HCT116 (cell line): ENCODE data around the gene PRMT2. TPM values are rescaled to one million over a fixed set of nuclear protein-coding genes. Genes with fewer than 3 reads are reported as not detected.

Source experiments
- ATAC-seq: fragments of 200-7000 bp; cut with Tn5 transposase; 2 replicates; pipeline ENCODE4 v1.9.1; 2020; ENCODE audit warnings: mild to moderate bottlenecking, moderate library complexity
- BruUV-seq: library from RNA; stranded (reverse); fragments of 400-500 nt; replicated peaks from 2 replicates; lab custom pipeline; 2021; lab: Mats Ljungman, UMichigan
- CTCF ChIA-PET: fragments of 300-600 bp; sonication (Branson Sonifier 250); formaldehyde crosslinking; loops from one replicate; lab custom pipeline; 2021; ENCODE audit warnings: antibody characterized with exemption; lab: Charles Lee
- POLR2A ChIA-PET: fragments of 300-600, 350-600 bp; sonication (Branson Sonifier 250); formaldehyde crosslinking; loops from one replicate; lab custom pipeline; 2021; ENCODE audit warnings: antibody characterized with exemption; lab: Charles Lee
- RAD21 ChIA-PET, 2 experiments: fragments of 300-600 bp; sonication (Branson Sonifier 250); formaldehyde crosslinking; loops; one replicate each; lab custom pipeline; 2023; ENCODE audit warnings: low total read pairs in 2 of 2; ENCODE audit not compliant: uncharacterized antibody in 2 of 2, unreplicated experiment in 2 of 2, low non-redundant PET in 1 of 2; lab: Charles Lee
- DNase-seq: peaks from one replicate; pipeline ENCODE4 v3.0.0-alpha.2; 2010; ENCODE audit warnings: low read depth, low spot score
- H2AFZ ChIP-seq: fragments of 200-600 bp; shearing (Covaris generic), sonication (generic); 2 replicates; pipeline ENCODE4 v1.6.1; 2017; ENCODE audit warnings: low read depth, mixed run types, mixed read lengths, antibody characterized with exemption, low read length; ENCODE audit not compliant: poor library complexity, severe bottlenecking
- H3K27ac ChIP-seq: 2 replicates; pipeline ENCODE4 v1.5.1; 2012; ENCODE audit warnings: low read depth, low read length
- H3K27me3 ChIP-seq: fragments of 200-600 bp; sonication (generic); 2 replicates; pipeline ENCODE4 v1.6.1; 2016; ENCODE audit warnings: mixed run types, low read length, mixed read lengths; ENCODE audit not compliant: insufficient read depth
- H3K36me3 ChIP-seq, 2 experiments: fragments of 200-500 bp in 1 of 2; fragments of 200-600 bp in 1 of 2; sonication (Bioruptor generic) in 1 of 2; sonication (generic) in 1 of 2; 2 replicates each; pipeline versions ENCODE4 v1.5.1 to v1.6.1; 2014 to 2016; ENCODE audit warnings: low read length in 2 of 2, inconsistent platforms in 1 of 2, mixed read lengths in 1 of 2, mixed run types in 1 of 2; ENCODE audit not compliant: insufficient read depth in 2 of 2, control insufficient read depth in 1 of 2
- H3K4me1 ChIP-seq, 2 experiments: fragments of 200-600 bp in 1 of 2; sonication (generic) in 1 of 2; 2 replicates each; pipeline versions ENCODE4 v1.5.1 to v1.6.1; 2012 to 2017; ENCODE audit warnings: low read length in 2 of 2, inconsistent platforms in 1 of 2, mild to moderate bottlenecking in 1 of 2, mixed read lengths in 1 of 2, mixed run types in 1 of 2, moderate library complexity in 1 of 2; ENCODE audit not compliant: insufficient read depth in 2 of 2, control insufficient read depth in 1 of 2
- H3K4me2 ChIP-seq: fragments of 200-600 bp; sonication (generic); 2 replicates; pipeline ENCODE4 v1.6.1; 2017; ENCODE audit warnings: mixed run types, low read length, mixed read lengths
- H3K4me3 ChIP-seq, 2 experiments: fragments of 200-600 bp in 1 of 2; sonication (generic) in 1 of 2; replicated peaks in 1 of 2; 2 replicates each; pipeline ENCODE4 v1.5.1; 2011 to 2016; ENCODE audit warnings: low read length in 2 of 2, control low read depth in 1 of 2, low read depth in 1 of 2, mild to moderate bottlenecking in 1 of 2, mixed read lengths in 1 of 2, mixed run types in 1 of 2
- H3K79me2 ChIP-seq: fragments of 200-600 bp; sonication (generic); 2 replicates; pipeline ENCODE4 v1.6.1; 2017; ENCODE audit warnings: mild to moderate bottlenecking, mixed run types, low read length, moderate library complexity, mixed read lengths; ENCODE audit not compliant: insufficient read depth
- H3K9ac ChIP-seq: fragments of 200-600 bp; sonication (generic); 2 replicates; pipeline ENCODE4 v1.6.1; 2016; ENCODE audit warnings: low read length, mixed read lengths
- H3K9me2 ChIP-seq: fragments of 200-600 bp; sonication (generic), shearing (Covaris generic); 2 replicates; pipeline ENCODE4 v1.6.1; 2017; ENCODE audit warnings: mixed run types, mild to moderate bottlenecking, moderate library complexity; ENCODE audit not compliant: insufficient read depth
- H3K9me3 ChIP-seq, 2 experiments: fragments of 200-500 bp in 1 of 2; fragments of 200-600 bp in 1 of 2; sonication (Bioruptor generic) in 1 of 2; sonication (generic) in 1 of 2; 2 replicates each; pipeline ENCODE4 v1.6.1; 2014 to 2017; ENCODE audit warnings: low read length in 2 of 2, mixed read lengths in 2 of 2, inconsistent platforms in 1 of 2, low read depth in 1 of 2, mild to moderate bottlenecking in 1 of 2, mixed run types in 1 of 2, moderate library complexity in 1 of 2; ENCODE audit not compliant: control insufficient read depth in 1 of 2, insufficient read depth in 1 of 2
- H4K20me1 ChIP-seq: fragments of 200-600 bp; sonication (generic), shearing (Covaris generic); 2 replicates; pipeline ENCODE4 v1.6.1; 2017; ENCODE audit warnings: mixed run types, mild to moderate bottlenecking, moderate library complexity; ENCODE audit not compliant: insufficient read depth
- CBX3 ChIP-seq: IDR thresholded peaks from 2 replicates; pipeline ENCODE4 v1.6.1; 2012; ENCODE audit warnings: low read depth
- EGR1 ChIP-seq: IDR thresholded peaks from 2 replicates; pipeline ENCODE4 v1.6.1; 2012; ENCODE audit warnings: low read depth
- ELF1 ChIP-seq: IDR thresholded peaks from 2 replicates; pipeline ENCODE4 v1.6.1; 2012; ENCODE audit warnings: low read depth, borderline replicate concordance
- EZH2phosphoT487 ChIP-seq: fragments of 200-600 bp; IDR thresholded peaks from 2 replicates; pipeline ENCODE4 v1.6.1; 2018; ENCODE audit warnings: antibody characterized with exemption, borderline replicate concordance
- JUND ChIP-seq: IDR thresholded peaks from 2 replicates; pipeline ENCODE4 v1.6.1; 2012
- MAX ChIP-seq: IDR thresholded peaks from 2 replicates; pipeline ENCODE4 v1.6.1; 2012
- POLR2A ChIP-seq: IDR thresholded peaks from 2 replicates; pipeline ENCODE4 v1.7.0; 2011; ENCODE audit warnings: borderline replicate concordance; ENCODE audit not compliant: insufficient read depth, insufficient read length; ENCODE audit errors: extremely low read depth
- SRF ChIP-seq: IDR thresholded peaks from 2 replicates; pipeline ENCODE4 v1.6.1; 2012; ENCODE audit warnings: low read depth
- TCF7L2 ChIP-seq: IDR thresholded peaks from 2 replicates; pipeline ENCODE4 v1.7.0; 2011; ENCODE audit warnings: borderline replicate concordance, inconsistent platforms; ENCODE audit not compliant: insufficient read depth, insufficient read length; ENCODE audit errors: extremely low read depth
- YY1 ChIP-seq: IDR thresholded peaks from 2 replicates; pipeline ENCODE4 v1.6.1; 2011; ENCODE audit warnings: low read length, low read depth, moderate library complexity, mild to moderate bottlenecking; ENCODE audit not compliant: insufficient replicate concordance; ENCODE audit errors: extremely low read depth
- ZBTB33 ChIP-seq: IDR thresholded peaks from 2 replicates; pipeline ENCODE4 v1.6.1; 2011; ENCODE audit warnings: mild to moderate bottlenecking, low read length, moderate library complexity; ENCODE audit not compliant: insufficient replicate concordance; ENCODE audit errors: extremely low read depth
- intact Hi-C: fragments of 100-400 bp; cut with micrococcal nuclease; formaldehyde crosslinking; loops from 2 replicates; pipeline ENCODE4 v1.10.0; 2022
- total RNA-seq: library from RNA; stranded (reverse); gene quantifications from one replicate; pipeline ENCODE4 v1.2.1, GENCODE V29; 2021; ENCODE audit not compliant: unreplicated experiment

PRMT2 gene
- total RNA-seq, 1 experiment from 2014 or later, result 59.1 TPM

GRCh38 chr21:46619846-46620245 lies 15.6 kb upstream of the PRMT2 start:
- Histone ChIP-seq H3K4me1 (no peaks in the 10 kb centered on the region), H3K9me2 (no peaks in the 10 kb centered on the region), H3K79me2 (no peaks in the 10 kb centered on the region), H2AFZ (no peak overlapping the region), H3K9me3 (no peaks in the 10 kb centered on the region; a peak in 1 of 4 replicates), H3K4me2 (no peak overlapping the region), H3K9ac (no peak overlapping the region), H3K36me3 (no peaks in the 10 kb centered on the region), H4K20me1 (no peaks in the 10 kb centered on the region), H3K4me3 (no peak overlapping the region), H3K27ac (no peak overlapping the region), H3K27me3 (no peaks in the 10 kb centered on the region)
- TF ChIP-seq JUND, result no peak
- no peak for TF ChIP-seq SRF
- no peak for TF ChIP-seq TCF7L2
- TF ChIP-seq EZH2phosphoT487, result no peak
- TF ChIP-seq POLR2A, result no peak
- no peak for TF ChIP-seq ELF1
- TF ChIP-seq ZBTB33, result no peak
- TF ChIP-seq MAX, result no peak
- TF ChIP-seq CBX3, result no peak
- TF ChIP-seq YY1, result no peak
- no peak for TF ChIP-seq EGR1
- DNase-seq (no peak), ATAC-seq (no peak)
- ChIA-PET RAD21 (no interaction called here), POLR2A (no interaction called here), CTCF (interaction anchor here (1.3 kb wide), 1 partner anchor 20 kb away, joined by 3 read pairs; no protein-coding TSS in a partner anchor)
- BruUV-seq, result no TSS peak
- intact Hi-C loops, result no loop called here
